ENCODE results near the gene E2F8.

DNA sequence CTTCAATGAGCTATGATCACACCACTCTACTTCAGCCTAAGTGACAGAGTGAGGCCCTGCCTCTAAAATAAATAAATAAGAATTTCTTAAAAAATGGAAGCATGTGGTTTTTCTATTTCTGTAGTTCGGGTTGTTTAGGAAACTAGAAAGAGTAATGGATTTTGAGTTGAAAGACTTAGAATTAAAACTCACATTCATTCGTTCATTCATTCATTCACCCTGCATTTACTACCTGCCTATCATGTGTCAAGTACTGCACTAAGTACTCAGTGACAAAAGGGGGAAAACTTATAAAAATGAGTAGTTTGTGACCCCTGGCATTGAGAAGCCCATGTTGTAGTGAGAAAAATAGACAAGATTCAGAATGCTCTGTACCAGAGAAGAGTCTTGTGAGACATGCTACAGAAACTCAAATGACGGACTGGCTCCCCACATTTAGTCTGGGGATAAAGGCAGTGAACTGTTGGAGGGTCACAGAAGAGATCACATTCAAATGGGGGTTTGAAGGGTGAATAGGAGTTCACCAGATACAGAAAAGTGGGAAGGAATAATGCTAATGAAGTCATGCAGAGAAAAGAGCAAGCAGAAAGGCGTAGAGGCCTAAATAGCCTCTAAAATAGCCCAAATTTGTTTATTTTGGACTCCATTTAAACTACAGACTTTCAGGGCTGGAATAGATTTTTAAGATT lies 46.0 kb downstream of the E2F8 start:
- TF ChIP-seq YY1 (IDR thresholded peaks at IDR 0.05; ENCODE audit: insufficient read depth, insufficient read length), result no peak
- TF ChIP-seq ZNF274 (IDR thresholded peaks at IDR 0.05; ENCODE audit: low read depth, low read length), result no peak

Data from NT2/D1 (cell line).